Ishikawa (cell line): ENCODE measurements around the gene UBL7.

Experiments
- CEBPB ChIP-seq: IDR thresholded peaks from 2 replicates; pipeline ENCODE4 v1.6.1; 2012
- CREB1 ChIP-seq: IDR thresholded peaks from 2 replicates; pipeline ENCODE4 v1.6.1; 2012; ENCODE audit warnings: low read depth
- EGR1 ChIP-seq: IDR thresholded peaks from 2 replicates; pipeline ENCODE4 v1.6.1; 2012
- EP300 ChIP-seq: IDR thresholded peaks from 2 replicates; pipeline ENCODE4 v1.6.1; 2012; ENCODE audit warnings: borderline replicate concordance
- FOXM1 ChIP-seq: IDR thresholded peaks from 2 replicates; pipeline ENCODE4 v1.6.1; 2012; ENCODE audit warnings: low read depth, borderline replicate concordance
- NFIC ChIP-seq: IDR thresholded peaks from 2 replicates; pipeline ENCODE4 v1.6.1; 2012
- RAD21 ChIP-seq: IDR thresholded peaks from 2 replicates; pipeline ENCODE4 v1.6.1; 2012; ENCODE audit warnings: low read depth
- REST ChIP-seq: IDR thresholded peaks from 2 replicates; pipeline ENCODE4 v1.6.1; 2012; ENCODE audit warnings: low read depth, mild to moderate bottlenecking
- TAF1 ChIP-seq: IDR thresholded peaks from 2 replicates; pipeline ENCODE4 v1.6.1; 2012; ENCODE audit warnings: low read depth, mild to moderate bottlenecking
- TCF12 ChIP-seq: IDR thresholded peaks from 2 replicates; pipeline ENCODE4 v1.6.1; 2012; ENCODE audit warnings: low read depth
- TEAD4 ChIP-seq: IDR thresholded peaks from 2 replicates; pipeline ENCODE4 v1.6.1; 2012
- YY1 ChIP-seq: IDR thresholded peaks from 2 replicates; pipeline ENCODE4 v1.6.1; 2012; ENCODE audit warnings: low read depth
- ZBTB7A ChIP-seq: IDR thresholded peaks from 2 replicates; pipeline ENCODE4 v1.6.1; 2012; ENCODE audit warnings: low read depth
- TF ChIP-seq, protein P1 (sequence below): IDR thresholded peaks from 2 replicates; pipeline ENCODE4 v1.6.1; 2012
- TF ChIP-seq, protein P2 (sequence below): IDR thresholded peaks from 2 replicates; pipeline ENCODE4 v1.6.1; 2012

The UBL7 gene

GRCh38 chr15:74489518-74490338 is 28.8 kb upstream of the UBL7 start:
- TF ChIP-seq CEBPB = peak; percentile 31; the same call in 1 of the 2 replicates
- TF ChIP-seq RAD21 = peak; percentile 67
- no peak for TF ChIP-seq FOXM1
- no peak for TF ChIP-seq TCF12
- TF ChIP-seq EP300 = no peak
- TF ChIP-seq, protein P1, sequence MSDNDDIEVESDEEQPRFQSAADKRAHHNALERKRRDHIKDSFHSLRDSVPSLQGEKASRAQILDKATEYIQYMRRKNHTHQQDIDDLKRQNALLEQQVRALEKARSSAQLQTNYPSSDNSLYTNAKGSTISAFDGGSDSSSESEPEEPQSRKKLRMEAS = no peak
- no peak for TF ChIP-seq NFIC

- TF ChIP-seq, protein P1 = no peak
- TF ChIP-seq TAF1 (no peak), EGR1 (no peak), NFIC (no peak), EP300 (no peak)
These were observed 27.8 kb upstream of the UBL7 start for GRCh38 chr15:74488776-74489175.

GRCh38 chr15:74482661-74483060 is 21.7 kb upstream of the UBL7 start:
- no peak for TF ChIP-seq TEAD4
- no peak for TF ChIP-seq TCF12
- TF ChIP-seq, protein P2, sequence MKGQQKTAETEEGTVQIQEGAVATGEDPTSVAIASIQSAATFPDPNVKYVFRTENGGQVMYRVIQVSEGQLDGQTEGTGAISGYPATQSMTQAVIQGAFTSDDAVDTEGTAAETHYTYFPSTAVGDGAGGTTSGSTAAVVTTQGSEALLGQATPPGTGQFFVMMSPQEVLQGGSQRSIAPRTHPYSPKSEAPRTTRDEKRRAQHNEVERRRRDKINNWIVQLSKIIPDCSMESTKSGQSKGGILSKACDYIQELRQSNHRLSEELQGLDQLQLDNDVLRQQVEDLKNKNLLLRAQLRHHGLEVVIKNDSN = no peak
- no peak for TF ChIP-seq CREB1
- TF ChIP-seq CEBPB = no peak
- no peak for TF ChIP-seq EP300
- TF ChIP-seq REST = no peak
- no peak for TF ChIP-seq YY1
- no peak for TF ChIP-seq ZBTB7A
- no peak for TF ChIP-seq FOXM1
- TF ChIP-seq NFIC = no peak
- no peak for TF ChIP-seq TAF1
- no peak for TF ChIP-seq RAD21
- TF ChIP-seq EGR1 = no peak
- TF ChIP-seq, protein P1 = no peak

- no peak for TF ChIP-seq ZBTB7A
- no peak for TF ChIP-seq TCF12
- TF ChIP-seq REST = no peak
- TF ChIP-seq NFIC = no peak
- TF ChIP-seq TEAD4 = no peak
- TF ChIP-seq EGR1 = no peak
- no peak for TF ChIP-seq TAF1
- TF ChIP-seq CEBPB = no peak
- no peak for TF ChIP-seq YY1
- TF ChIP-seq RAD21 = no peak
- TF ChIP-seq, protein P2 = no peak
- TF ChIP-seq, protein P1 = no peak
- TF ChIP-seq FOXM1 = no peak
- no peak for TF ChIP-seq EP300
- no peak for TF ChIP-seq CREB1
These were observed 9.9 kb upstream of the UBL7 start for GRCh38 chr15:74470631-74471395.

DNA sequence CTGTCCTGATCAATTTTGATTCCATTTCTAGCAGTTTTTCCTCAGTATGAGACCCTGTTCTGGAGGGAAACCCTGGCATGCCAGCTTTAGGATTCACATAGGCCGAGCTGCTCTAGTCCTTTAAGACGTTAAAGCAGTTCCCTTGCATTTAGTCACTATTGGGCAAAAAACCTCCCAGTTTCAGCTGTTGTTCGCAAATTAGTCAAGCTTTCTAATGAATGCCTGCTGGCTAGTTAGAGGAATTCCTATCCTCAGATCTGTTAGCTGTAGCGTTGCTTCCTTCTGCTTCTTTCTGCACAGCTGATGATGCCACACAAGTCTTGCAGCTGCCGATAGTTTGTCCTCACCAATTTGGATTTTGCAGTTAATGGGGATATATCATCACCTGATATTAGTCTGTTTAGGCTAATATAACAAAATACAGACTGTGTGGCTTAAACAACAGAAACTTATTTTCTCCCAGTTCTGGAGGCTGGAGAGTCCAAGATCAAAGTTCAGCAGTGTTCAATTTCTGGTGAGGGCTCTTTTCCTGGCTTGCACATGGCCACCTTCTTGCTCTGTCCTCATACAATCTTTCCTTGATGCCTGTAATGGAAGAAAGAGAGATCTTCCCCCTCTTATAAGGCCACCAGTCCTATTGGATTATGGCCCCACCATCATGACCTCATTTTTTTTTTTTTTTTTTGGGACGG is 7.5 kb upstream of the UBL7 start:
- TF ChIP-seq, protein P1 = no peak
- TF ChIP-seq YY1 = no peak
- TF ChIP-seq CREB1 = no peak
- TF ChIP-seq EP300 = no peak
- TF ChIP-seq RAD21 = no peak
- no peak for TF ChIP-seq ZBTB7A
- no peak for TF ChIP-seq EGR1
